Measurements from ENCODE around the gene CD99L2.

Gene CD99L2

GRCh38 chrX:150872773-150873336 lies 25.6 kb downstream of the CD99L2 start:
- H3K9ac ChIP-seq = no peak overlapping the region
- no peak overlapping the region for H3K4me2 ChIP-seq (ENCODE audit: low read length)
- H3K79me2 ChIP-seq = peaks cover 4% of the 10 kb centered on the region
- H3K4me1 ChIP-seq = no peaks in the 10 kb centered on the region
- no peaks in the 10 kb centered on the region for H3K36me3 ChIP-seq (ENCODE audit: control insufficient read depth, insufficient read depth, low read length)
- no peak overlapping the region for H3K27ac ChIP-seq
- H3K27me3 ChIP-seq (ENCODE audit: control insufficient read depth, insufficient read depth, low read length) = no peaks in the 10 kb centered on the region
- H3K4me3 ChIP-seq (ENCODE audit: low read depth, low read length) = no peak overlapping the region
- H3K9me3 ChIP-seq (ENCODE audit: control insufficient read depth, low read length) = no peaks in the 10 kb centered on the region
- H2AFZ ChIP-seq = no peak overlapping the region
- no peak for TF ChIP-seq CTCF (IDR thresholded peaks at IDR 0.05)

GRCh38 chrX:150871341-150871811 lies 27.1 kb downstream of the CD99L2 start:
- TF ChIP-seq CTCF (IDR thresholded peaks at IDR 0.05) = no peak
- H3K36me3 ChIP-seq (ENCODE audit: control insufficient read depth, insufficient read depth, low read length) = no peaks in the 10 kb centered on the region
- H3K9me3 ChIP-seq (ENCODE audit: control insufficient read depth, low read length) = no peaks in the 10 kb centered on the region
- H3K9ac ChIP-seq = no peak overlapping the region
- H2AFZ ChIP-seq = no peak overlapping the region
- H3K27ac ChIP-seq = no peak overlapping the region
- peaks cover 4% of the 10 kb centered on the region for H3K79me2 ChIP-seq
- no peaks in the 10 kb centered on the region for H3K4me1 ChIP-seq
- H3K4me2 ChIP-seq (ENCODE audit: low read length) = no peak overlapping the region
- H3K27me3 ChIP-seq (ENCODE audit: control insufficient read depth, insufficient read depth, low read length) = no peaks in the 10 kb centered on the region
- no peak overlapping the region for H3K4me3 ChIP-seq (ENCODE audit: low read depth, low read length)

GRCh38 chrX:150870487-150871340 lies 27.8 kb downstream of the CD99L2 start:
- Histone ChIP-seq H3K36me3 (ENCODE audit: control insufficient read depth, insufficient read depth, low read length) (no peaks in the 10 kb centered on the region), H3K27ac (no peak overlapping the region), H3K4me3 (ENCODE audit: low read depth, low read length) (no peak overlapping the region), H3K79me2 (peaks cover 8% of the 10 kb centered on the region), H3K27me3 (ENCODE audit: control insufficient read depth, insufficient read depth, low read length) (no peaks in the 10 kb centered on the region), H3K4me1 (no peaks in the 10 kb centered on the region), H2AFZ (no peak overlapping the region), H3K9me3 (ENCODE audit: control insufficient read depth, low read length) (no peaks in the 10 kb centered on the region), H3K9ac (no peak overlapping the region), H3K4me2 (ENCODE audit: low read length) (no peak overlapping the region)
- no peak for TF ChIP-seq CTCF (IDR thresholded peaks at IDR 0.05)

DNA sequence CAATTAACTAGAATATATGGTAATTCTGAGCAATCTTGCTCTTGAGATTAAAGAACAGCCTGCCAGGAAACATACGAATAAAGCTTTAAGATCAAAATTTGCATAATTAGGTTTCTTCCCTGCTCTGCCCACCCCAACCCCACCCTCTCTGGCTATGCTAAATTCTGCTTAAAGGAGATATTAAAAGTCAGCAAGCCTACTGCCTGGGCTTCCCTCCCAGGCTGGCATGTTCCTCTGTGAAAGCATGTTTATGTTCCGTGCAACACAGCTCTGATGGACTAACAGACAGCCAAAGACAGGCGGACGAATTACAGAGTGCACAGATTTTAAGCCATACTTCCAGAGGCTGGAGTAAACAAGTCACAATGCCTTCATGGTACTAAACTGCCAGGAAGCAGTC lies 28.4 kb downstream of the CD99L2 start:
- H3K9me3 ChIP-seq (ENCODE audit: control insufficient read depth, low read length) = no peaks in the 10 kb centered on the region
- TF ChIP-seq CTCF (IDR thresholded peaks at IDR 0.05) = no peak
- H3K79me2 ChIP-seq = peaks cover 4% of the 10 kb centered on the region
- no peak overlapping the region for H3K4me3 ChIP-seq (ENCODE audit: low read depth, low read length)
- H3K9ac ChIP-seq = no peak overlapping the region
- H3K4me1 ChIP-seq = no peaks in the 10 kb centered on the region
- no peaks in the 10 kb centered on the region for H3K36me3 ChIP-seq (ENCODE audit: control insufficient read depth, insufficient read depth, low read length)
- no peak overlapping the region for H2AFZ ChIP-seq
- H3K27ac ChIP-seq = no peak overlapping the region
- H3K27me3 ChIP-seq (ENCODE audit: control insufficient read depth, insufficient read depth, low read length) = no peaks in the 10 kb centered on the region
- H3K4me2 ChIP-seq (ENCODE audit: low read length) = no peak overlapping the region
